ENCODE results near the gene NMRK2. TPM values are rescaled to one million over a fixed set of nuclear protein-coding genes. Genes with fewer than 3 reads are reported as not detected.
"Not testable (repeated sequence)": the region's sequence is repeated elsewhere in the genome, so short reads cannot be mapped to it uniquely, and the experiment has no call there.

The NMRK2 gene
- polyA plus RNA-seq, 3 donors = not detected

DNA sequence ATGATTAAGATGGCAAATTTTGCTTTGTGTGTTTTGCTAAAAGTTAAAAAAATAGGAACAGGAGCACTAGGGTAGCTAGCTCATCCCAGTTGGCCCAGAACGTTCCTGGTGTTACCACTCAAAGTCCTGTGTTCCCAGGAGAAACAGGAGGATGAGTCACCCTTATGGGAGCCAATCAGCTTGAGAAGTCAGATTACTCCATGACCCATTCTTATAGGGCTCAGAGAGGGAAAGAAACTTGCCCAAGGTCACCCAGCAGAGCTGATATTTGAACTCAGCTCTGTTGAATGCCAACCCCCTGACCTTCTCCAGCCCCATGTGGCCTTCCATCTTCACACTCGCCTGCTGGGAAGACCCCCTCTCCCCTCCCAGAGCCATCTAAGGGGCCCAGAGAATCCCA is 13.0 kb downstream of the NMRK2 start:
- TF ChIP-seq, protein P1, sequence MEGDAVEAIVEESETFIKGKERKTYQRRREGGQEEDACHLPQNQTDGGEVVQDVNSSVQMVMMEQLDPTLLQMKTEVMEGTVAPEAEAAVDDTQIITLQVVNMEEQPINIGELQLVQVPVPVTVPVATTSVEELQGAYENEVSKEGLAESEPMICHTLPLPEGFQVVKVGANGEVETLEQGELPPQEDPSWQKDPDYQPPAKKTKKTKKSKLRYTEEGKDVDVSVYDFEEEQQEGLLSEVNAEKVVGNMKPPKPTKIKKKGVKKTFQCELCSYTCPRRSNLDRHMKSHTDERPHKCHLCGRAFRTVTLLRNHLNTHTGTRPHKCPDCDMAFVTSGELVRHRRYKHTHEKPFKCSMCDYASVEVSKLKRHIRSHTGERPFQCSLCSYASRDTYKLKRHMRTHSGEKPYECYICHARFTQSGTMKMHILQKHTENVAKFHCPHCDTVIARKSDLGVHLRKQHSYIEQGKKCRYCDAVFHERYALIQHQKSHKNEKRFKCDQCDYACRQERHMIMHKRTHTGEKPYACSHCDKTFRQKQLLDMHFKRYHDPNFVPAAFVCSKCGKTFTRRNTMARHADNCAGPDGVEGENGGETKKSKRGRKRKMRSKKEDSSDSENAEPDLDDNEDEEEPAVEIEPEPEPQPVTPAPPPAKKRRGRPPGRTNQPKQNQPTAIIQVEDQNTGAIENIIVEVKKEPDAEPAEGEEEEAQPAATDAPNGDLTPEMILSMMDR (IDR thresholded peaks at IDR 0.05) = no peak
- Histone ChIP-seq H3K9me3 (replicated peaks in 1 of 2; ENCODE audit: control insufficient read depth in 1 of 2, insufficient read depth in 1 of 2, low read length in 2 of 2) (no peaks in the 10 kb centered on the region), H2AFZ (ENCODE audit: insufficient read depth, low read depth, low read length, poor library complexity, severe bottlenecking) (no peak overlapping the region), H3K79me2 (ENCODE audit: insufficient read depth, low read length) (no peaks in the 10 kb centered on the region), H3K4me2 (replicated peaks; ENCODE audit: extremely low read depth, low read length, poor library complexity, severe bottlenecking) (no peak overlapping the region), H3K36me3 (replicated peaks in 1 of 2; ENCODE audit: control insufficient read depth in 1 of 2, insufficient read depth in 2 of 2, low read length in 2 of 2) (no peaks in the 10 kb centered on the region), H3K4me3 (replicated peaks in 1 of 3; ENCODE audit: low read depth in 2 of 3, low read length in 3 of 3) (no peak overlapping the region), H3K27ac (ENCODE audit: low read depth in 1 of 2, low read length in 2 of 2) (no peak overlapping the region), H3K4me1 (ENCODE audit: control insufficient read depth in 1 of 2, insufficient read depth in 2 of 2, low read length in 2 of 2) (peaks cover 11 to 19% of the 10 kb centered on the region in 2 donors), H4K20me1 (ENCODE audit: insufficient read depth, low read length) (no peaks in the 10 kb centered on the region), H3K27me3 (ENCODE audit: control insufficient read depth in 2 of 2, insufficient read depth in 2 of 2, low read length in 2 of 2) (no peaks in the 10 kb centered on the region), H3K9ac (ENCODE audit: insufficient read depth, low read length, poor library complexity, severe bottlenecking) (no peak overlapping the region)
- peaks cover 0 to 2% (median 0%) of the 10 kb centered on the region in 7 donors for H3K9me3 Mint-ChIP-seq
- no peak overlapping the region for H3K4me3 Mint-ChIP-seq
- H3K27me3 Mint-ChIP-seq (ENCODE audit: low read depth in 3 of 3) = peaks cover 0 to 8% (median 5%) of the 10 kb centered on the region in 3 donors
- peak overlapping the region in 2 of 7 donors; percentile 30 to 49 for H3K27ac Mint-ChIP-seq
- intact Hi-C loops (cut with micrococcal nuclease) = no loop called here
- H3K36me3 Mint-ChIP-seq = no peaks in the 10 kb centered on the region
- 63% methylated on average over 1 of the region's 2 CpGs for WGBS (ENCODE audit: insufficient coverage)
- peaks cover 14% of the 10 kb centered on the region for H3K4me1 Mint-ChIP-seq
- DNase-seq = no peak

- H3K4me2 ChIP-seq (replicated peaks; ENCODE audit: extremely low read depth, low read length, poor library complexity, severe bottlenecking); H3K27ac Mint-ChIP-seq; H2AFZ ChIP-seq (ENCODE audit: insufficient read depth, low read depth, low read length, poor library complexity, severe bottlenecking); H3K9me3 Mint-ChIP-seq; H3K9me3 ChIP-seq (replicated peaks in 1 of 2; ENCODE audit: control insufficient read depth in 1 of 2, insufficient read depth in 1 of 2, low read length in 2 of 2); H4K20me1 ChIP-seq (ENCODE audit: insufficient read depth, low read length); H3K4me3 ChIP-seq (replicated peaks in 1 of 3; ENCODE audit: low read depth in 2 of 3, low read length in 3 of 3); intact Hi-C loops (cut with micrococcal nuclease); H3K36me3 ChIP-seq (replicated peaks in 1 of 2; ENCODE audit: control insufficient read depth in 1 of 2, insufficient read depth in 2 of 2, low read length in 2 of 2); H3K9ac ChIP-seq (ENCODE audit: insufficient read depth, low read length, poor library complexity, severe bottlenecking); H3K27ac ChIP-seq (ENCODE audit: low read depth in 1 of 2, low read length in 2 of 2); H3K4me3 Mint-ChIP-seq; H3K27me3 ChIP-seq (ENCODE audit: control insufficient read depth in 2 of 2, insufficient read depth in 2 of 2, low read length in 2 of 2); DNase-seq; H3K79me2 ChIP-seq (ENCODE audit: insufficient read depth, low read length); H3K36me3 Mint-ChIP-seq: not testable (repeated sequence)
- Mint-ChIP-seq H3K27me3 (ENCODE audit: low read depth in 3 of 3) (peaks cover 4 to 10% (median 10%) of the 10 kb centered on the region in 3 donors), H3K4me1 (peaks cover 26% of the 10 kb centered on the region)
- 99% methylated on average over 8 of the region's 15 CpGs for WGBS (ENCODE audit: insufficient coverage)
- peaks cover 11 to 29% of the 10 kb centered on the region in 2 donors for H3K4me1 ChIP-seq (ENCODE audit: control insufficient read depth in 1 of 2, insufficient read depth in 2 of 2, low read length in 2 of 2)
These were observed 14.6 kb downstream of the NMRK2 start for GRCh38 chr19:3947316-3947933.
